ENCODE data around the gene AGK. TPM values are rescaled to one million over a fixed set of nuclear protein-coding genes. Genes with fewer than 3 reads are reported as not detected.

AGK gene
- polyA plus RNA-seq, 1 donor (not counting 4 experiments of a cell fraction or from before 2014, with no cell fraction given): 40.0 TPM

DNA sequence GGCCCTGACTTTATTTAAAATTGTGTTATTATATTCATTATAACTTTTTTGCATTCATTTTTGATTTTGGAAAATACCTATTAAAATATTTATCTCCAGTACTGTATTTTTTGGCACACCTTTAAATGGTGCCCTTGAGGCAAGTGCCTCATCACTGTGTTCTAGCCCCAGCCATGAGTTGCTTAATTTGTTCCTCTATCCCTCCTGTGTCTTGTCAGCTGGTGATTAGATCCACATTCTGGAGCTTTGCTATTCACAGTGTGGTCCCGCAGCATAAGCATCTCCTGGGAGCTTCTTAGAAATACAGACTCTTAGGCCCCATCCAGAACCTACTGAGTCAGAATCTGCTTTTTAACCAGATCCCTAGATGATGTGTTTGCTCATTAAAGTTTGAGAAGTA lies 19.8 kb downstream of the AGK start:
- H4K20me1 ChIP-seq (ENCODE audit: control insufficient read depth, extremely low read depth, insufficient read depth, low read length): no peaks in the 10 kb centered on the region
- H3K4me1 ChIP-seq (ENCODE audit: control insufficient read depth, extremely low read depth, insufficient read depth, low read length): no peaks in the 10 kb centered on the region
- TF ChIP-seq, protein P1, sequence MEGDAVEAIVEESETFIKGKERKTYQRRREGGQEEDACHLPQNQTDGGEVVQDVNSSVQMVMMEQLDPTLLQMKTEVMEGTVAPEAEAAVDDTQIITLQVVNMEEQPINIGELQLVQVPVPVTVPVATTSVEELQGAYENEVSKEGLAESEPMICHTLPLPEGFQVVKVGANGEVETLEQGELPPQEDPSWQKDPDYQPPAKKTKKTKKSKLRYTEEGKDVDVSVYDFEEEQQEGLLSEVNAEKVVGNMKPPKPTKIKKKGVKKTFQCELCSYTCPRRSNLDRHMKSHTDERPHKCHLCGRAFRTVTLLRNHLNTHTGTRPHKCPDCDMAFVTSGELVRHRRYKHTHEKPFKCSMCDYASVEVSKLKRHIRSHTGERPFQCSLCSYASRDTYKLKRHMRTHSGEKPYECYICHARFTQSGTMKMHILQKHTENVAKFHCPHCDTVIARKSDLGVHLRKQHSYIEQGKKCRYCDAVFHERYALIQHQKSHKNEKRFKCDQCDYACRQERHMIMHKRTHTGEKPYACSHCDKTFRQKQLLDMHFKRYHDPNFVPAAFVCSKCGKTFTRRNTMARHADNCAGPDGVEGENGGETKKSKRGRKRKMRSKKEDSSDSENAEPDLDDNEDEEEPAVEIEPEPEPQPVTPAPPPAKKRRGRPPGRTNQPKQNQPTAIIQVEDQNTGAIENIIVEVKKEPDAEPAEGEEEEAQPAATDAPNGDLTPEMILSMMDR (optimal IDR thresholded peaks at IDR 0.05 in 1 of 3, IDR thresholded peaks at IDR 0.05 in 1 of 3, conservative IDR thresholded peaks at IDR 0.05 in 1 of 3; ENCODE audit: extremely low read depth in 1 of 3, insufficient read depth in 2 of 3, low read length in 3 of 3): no peak
- no peak for TF ChIP-seq EZH2 (IDR thresholded peaks at IDR 0.05; ENCODE audit: low read length)
- H2AFZ ChIP-seq (ENCODE audit: control insufficient read depth, low read length): no peak overlapping the region
- H3K9me1 ChIP-seq (ENCODE audit: control insufficient read depth, extremely low read depth, insufficient read depth, low read length): no peaks in the 10 kb centered on the region
- FAIRE-seq (no peak), DNase-seq (ENCODE audit: low read depth, low spot score) (no peak)
- dilution Hi-C loops (cut with MboI; ENCODE audit: extremely low pct_ligation_motif_present, low sequenced_read_pairs): no loop called here
- peaks cover 2% of the 10 kb centered on the region for H3K79me2 ChIP-seq (ENCODE audit: control insufficient read depth, insufficient read depth, low read length)
- no peak overlapping the region for H3K4me2 ChIP-seq (ENCODE audit: control insufficient read depth, extremely low read depth, insufficient read depth, low read depth, low read length)
- peaks cover 0 to 4% of the 10 kb centered on the region in 2 experiments for H3K36me3 ChIP-seq (ENCODE audit: control insufficient read depth in 2 of 2, extremely low read depth in 1 of 2, insufficient read depth in 2 of 2, low read length in 2 of 2)
- H3K4me3 ChIP-seq (ENCODE audit: control insufficient read depth in 2 of 3, extremely low read depth in 1 of 3, insufficient read depth in 2 of 3, low read depth in 1 of 3, low read length in 3 of 3): no peak overlapping the region
- peaks cover 3% of the 10 kb centered on the region for H3K9me3 ChIP-seq (ENCODE audit: control insufficient read depth, low read depth, low read length)
- no peak overlapping the region for H3K9ac ChIP-seq (ENCODE audit: control insufficient read depth, extremely low read depth, insufficient read depth, low read length)
- no peak overlapping the region for H3K27ac ChIP-seq (ENCODE audit: control insufficient read depth, insufficient read depth, low read length)
- no peaks in the 10 kb centered on the region for H3K27me3 ChIP-seq (ENCODE audit: control insufficient read depth, extremely low read depth, insufficient read depth, low read length)

DNA sequence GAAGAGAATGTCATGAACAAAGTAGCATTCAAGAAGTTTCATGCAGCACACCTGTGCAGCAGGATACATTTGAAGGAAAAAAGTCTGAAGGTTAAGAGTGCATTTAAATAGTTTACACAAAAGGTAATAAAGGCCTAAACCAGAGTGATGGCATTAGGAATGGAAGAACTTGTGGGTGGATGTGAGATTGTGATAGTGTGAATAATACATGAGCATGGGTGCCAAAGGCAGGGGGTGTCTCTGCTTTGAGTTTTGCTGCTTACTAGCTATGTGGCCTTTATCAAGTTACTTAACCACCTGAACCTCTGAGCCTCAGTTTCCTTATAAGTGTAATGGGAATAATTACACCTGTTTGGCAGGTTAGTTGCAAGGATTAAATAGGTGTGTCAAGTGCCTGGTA lies 21.0 kb downstream of the AGK start:
- dilution Hi-C loops (cut with MboI; ENCODE audit: extremely low pct_ligation_motif_present, low sequenced_read_pairs): no loop called here

More for the DNA sequence above, 21.0 kb downstream of the AGK start:
- Histone ChIP-seq H3K9me3 (ENCODE audit: control insufficient read depth, low read depth, low read length) (peaks cover 8% of the 10 kb centered on the region), H3K4me2 (ENCODE audit: control insufficient read depth, extremely low read depth, insufficient read depth, low read depth, low read length) (no peak overlapping the region), H3K9ac (ENCODE audit: control insufficient read depth, extremely low read depth, insufficient read depth, low read length) (no peak overlapping the region), H3K9me1 (ENCODE audit: control insufficient read depth, extremely low read depth, insufficient read depth, low read length) (no peaks in the 10 kb centered on the region), H3K79me2 (ENCODE audit: control insufficient read depth, insufficient read depth, low read length) (peaks cover 2% of the 10 kb centered on the region), H4K20me1 (ENCODE audit: control insufficient read depth, extremely low read depth, insufficient read depth, low read length) (no peaks in the 10 kb centered on the region), H2AFZ (ENCODE audit: control insufficient read depth, low read length) (no peak overlapping the region), H3K27me3 (ENCODE audit: control insufficient read depth, extremely low read depth, insufficient read depth, low read length) (no peaks in the 10 kb centered on the region), H3K4me3 (ENCODE audit: control insufficient read depth in 2 of 3, extremely low read depth in 1 of 3, insufficient read depth in 2 of 3, low read depth in 1 of 3, low read length in 3 of 3) (no peak overlapping the region), H3K36me3 (ENCODE audit: control insufficient read depth in 2 of 2, extremely low read depth in 1 of 2, insufficient read depth in 2 of 2, low read length in 2 of 2) (peaks cover 0 to 2% of the 10 kb centered on the region in 2 experiments), H3K27ac (ENCODE audit: control insufficient read depth, insufficient read depth, low read length) (no peak overlapping the region), H3K4me1 (ENCODE audit: control insufficient read depth, extremely low read depth, insufficient read depth, low read length) (no peaks in the 10 kb centered on the region)
- no peak for FAIRE-seq
- no peak for TF ChIP-seq EZH2 (IDR thresholded peaks at IDR 0.05; ENCODE audit: low read length)
- TF ChIP-seq, protein P1 (optimal IDR thresholded peaks at IDR 0.05 in 1 of 3, IDR thresholded peaks at IDR 0.05 in 1 of 3, conservative IDR thresholded peaks at IDR 0.05 in 1 of 3; ENCODE audit: extremely low read depth in 1 of 3, insufficient read depth in 2 of 3, low read length in 3 of 3): no peak
- no peak for DNase-seq (ENCODE audit: low read depth, low spot score)

Measured in keratinocyte (primary cell).